ENCODE results near the gene CDKN2A. TPM values are rescaled to one million over a fixed set of nuclear protein-coding genes. Genes with fewer than 3 reads are reported as not detected.

The CDKN2A gene
- total RNA-seq, 1 experiment from 2014 or later = not detected

- in situ Hi-C loops (cut with HindIII; ENCODE audit: low pct_unique_long_range_greater_than_20kb, low sequenced_read_pairs) = no loop called here
- TF ChIP-seq POLR2AphosphoS5 (IDR thresholded peaks at IDR 0.05; ENCODE audit: low read depth, low read length) (no peak), TCF7L2 (IDR thresholded peaks at IDR 0.05; ENCODE audit: low read depth, low read length) (no peak), SIN3A (IDR thresholded peaks at IDR 0.05; ENCODE audit: borderline replicate concordance, insufficient read depth, low read depth, low read length) (no peak), REST (IDR thresholded peaks at IDR 0.05; ENCODE audit: insufficient read depth in 1 of 2, low read depth in 2 of 2, low read length in 1 of 2) (no peak), CTCF (IDR thresholded peaks at IDR 0.05) (no peak)
- DNase-seq (ENCODE audit: low read depth, low spot score) (no peak), ATAC-seq (no peak)
- CTCF ChIA-PET = no interaction called here
- Histone ChIP-seq H3K4me1 (ENCODE audit: control insufficient read depth, insufficient read depth, low read length) (no peaks in the 10 kb centered on the region), H3K9me3 (ENCODE audit: control insufficient read depth, insufficient read depth, low read depth, low read length) (no peaks in the 10 kb centered on the region), H3K27me3 (ENCODE audit: control insufficient read depth, insufficient read depth, low read length) (no peaks in the 10 kb centered on the region), H3K27ac (ENCODE audit: low read length) (no peak overlapping the region), H3K36me3 (ENCODE audit: control insufficient read depth, insufficient read depth, low read length) (no peaks in the 10 kb centered on the region), H3K4me3 (ENCODE audit: low read depth in 2 of 2, low read length in 2 of 2) (no peak overlapping the region)
- POLR2A ChIA-PET = no interaction called here
- no TSS peak for BruUV-seq (replicated peaks)
- intact Hi-C loops (cut with micrococcal nuclease; ENCODE audit: unreplicated experiment) = no loop called here
These were observed 26.5 kb downstream of the CDKN2A start for GRCh38 chr9:21967702-21968101.

- H3K27me3 ChIP-seq (ENCODE audit: control insufficient read depth, insufficient read depth, low read length) = no peaks in the 10 kb centered on the region
- no peak overlapping the region for H3K4me3 ChIP-seq (ENCODE audit: low read depth in 2 of 2, low read length in 2 of 2)
- ChIA-PET CTCF (no interaction called here), POLR2A (no interaction called here)
- intact Hi-C loops (cut with micrococcal nuclease; ENCODE audit: unreplicated experiment) = no loop called here
- H3K36me3 ChIP-seq (ENCODE audit: control insufficient read depth, insufficient read depth, low read length) = no peaks in the 10 kb centered on the region
- no peak overlapping the region for H3K27ac ChIP-seq (ENCODE audit: low read length)
- DNase-seq (ENCODE audit: low read depth, low spot score) (no peak), ATAC-seq (no peak)
- TF ChIP-seq SIN3A (IDR thresholded peaks at IDR 0.05; ENCODE audit: borderline replicate concordance, insufficient read depth, low read depth, low read length) = no peak
- TF ChIP-seq REST (IDR thresholded peaks at IDR 0.05; ENCODE audit: insufficient read depth in 1 of 2, low read depth in 2 of 2, low read length in 1 of 2) = no peak
- no peak for TF ChIP-seq TCF7L2 (IDR thresholded peaks at IDR 0.05; ENCODE audit: low read depth, low read length)
- no peak for TF ChIP-seq POLR2AphosphoS5 (IDR thresholded peaks at IDR 0.05; ENCODE audit: low read depth, low read length)
- no peak for TF ChIP-seq CTCF (IDR thresholded peaks at IDR 0.05)
- H3K9me3 ChIP-seq (ENCODE audit: control insufficient read depth, insufficient read depth, low read depth, low read length) = no peaks in the 10 kb centered on the region
- in situ Hi-C loops (cut with HindIII; ENCODE audit: low pct_unique_long_range_greater_than_20kb, low sequenced_read_pairs) = no loop called here
- no TSS peak for BruUV-seq (replicated peaks)
- H3K4me1 ChIP-seq (ENCODE audit: control insufficient read depth, insufficient read depth, low read length) = no peaks in the 10 kb centered on the region
These were observed 27.0 kb downstream of the CDKN2A start for GRCh38 chr9:21967169-21967568.

All from Panc1 (cell line).